Neuronal stem cell (in vitro differentiated cells): ENCODE results near the gene MAPK4.

Experiments
- DNase-seq: peaks from one replicate; pipeline ENCODE4 v3.0.0-alpha.2; 2013; ENCODE audit warnings: low spot score
- H2AFZ ChIP-seq: one replicate; pipeline ENCODE4 v1.6.1; 2013; ENCODE audit warnings: mild to moderate bottlenecking, low read length, inconsistent platforms
- H2AK5ac ChIP-seq: 2 replicates; pipeline ENCODE4 v1.6.1; 2013; ENCODE audit warnings: low read depth, mild to moderate bottlenecking, inconsistent platforms, low read length, moderate library complexity, mixed read lengths
- H2BK120ac ChIP-seq: 2 replicates; pipeline ENCODE4 v1.6.1; 2013; ENCODE audit warnings: low read depth, mild to moderate bottlenecking, inconsistent platforms, low read length, moderate library complexity, mixed read lengths
- H2BK12ac ChIP-seq: one replicate; pipeline ENCODE4 v1.6.1; 2013; ENCODE audit warnings: low read length, inconsistent platforms
- H2BK15ac ChIP-seq: 2 replicates; pipeline ENCODE4 v1.6.1; 2013; ENCODE audit warnings: mild to moderate bottlenecking, low read length, inconsistent platforms, mixed read lengths
- H2BK5ac ChIP-seq: one replicate; pipeline ENCODE4 v1.6.1; 2013; ENCODE audit warnings: inconsistent platforms, mild to moderate bottlenecking, low read length, moderate library complexity
- H3K14ac ChIP-seq: one replicate; pipeline ENCODE4 v1.6.1; 2013; ENCODE audit warnings: low read length, inconsistent platforms
- H3K18ac ChIP-seq: 2 replicates; pipeline ENCODE4 v1.6.1; 2013; ENCODE audit warnings: low read length, inconsistent platforms
- H3K23ac ChIP-seq: 2 replicates; pipeline ENCODE4 v1.6.1; 2013; ENCODE audit warnings: low read depth, mild to moderate bottlenecking, mixed read lengths, low read length, inconsistent platforms; ENCODE audit not compliant: poor library complexity
- H3K27ac ChIP-seq: replicated peaks from 3 replicates; pipeline ENCODE4 v1.5.1; 2013; ENCODE audit warnings: low read length, inconsistent platforms
- H3K27me3 ChIP-seq, 3 experiments: 2 replicates each; pipeline ENCODE4 v1.6.1; 2013; ENCODE audit warnings: low read length in 3 of 3, mild to moderate bottlenecking in 2 of 3, inconsistent platforms in 1 of 3, low read depth in 1 of 3, mixed read lengths in 1 of 3, moderate library complexity in 1 of 3; ENCODE audit not compliant: control insufficient read depth in 3 of 3, insufficient read depth in 3 of 3
- H3K36me3 ChIP-seq, 2 donors: replicated peaks in 1 of 2; 2 replicates each; pipeline ENCODE4 v1.6.1; 2013; ENCODE audit warnings: low read length in 2 of 2; ENCODE audit not compliant: control insufficient read depth in 2 of 2, insufficient read depth in 2 of 2
- H3K4ac ChIP-seq: 2 replicates; pipeline ENCODE4 v1.6.1; 2013; ENCODE audit warnings: inconsistent platforms, mild to moderate bottlenecking, low read length, moderate library complexity
- H3K4me1 ChIP-seq, 2 donors: 1 replicate in 1 of 2; 2 replicates in 1 of 2; pipeline ENCODE4 v1.6.1; 2013; ENCODE audit warnings: low read length in 2 of 2, low read depth in 1 of 2; ENCODE audit not compliant: control insufficient read depth in 2 of 2, insufficient read depth in 1 of 2
- H3K4me2 ChIP-seq: one replicate; pipeline ENCODE4 v1.6.1; 2013; ENCODE audit warnings: mild to moderate bottlenecking, low read length, inconsistent platforms; ENCODE audit not compliant: insufficient read depth, poor library complexity, severe bottlenecking
- H3K4me3 ChIP-seq, 2 donors: 2 replicates each; pipeline ENCODE4 v1.5.1; 2013; ENCODE audit warnings: low read length in 2 of 2, mild to moderate bottlenecking in 2 of 2, inconsistent platforms in 1 of 2, moderate library complexity in 1 of 2
- H3K79me1 ChIP-seq: one replicate; pipeline ENCODE4 v1.6.1; 2013; ENCODE audit warnings: low read depth, mild to moderate bottlenecking, inconsistent platforms, low read length, moderate library complexity
- H3K9ac ChIP-seq: one replicate; pipeline ENCODE4 v1.6.1; 2013; ENCODE audit warnings: mild to moderate bottlenecking, low read depth, low read length, inconsistent platforms; ENCODE audit not compliant: poor library complexity
- H3K9me3 ChIP-seq, 2 donors: replicated peaks in 1 of 2; 2 replicates each; pipeline versions ENCODE3 to v1.6.1; 2013; ENCODE audit warnings: low read length in 2 of 2, mild to moderate bottlenecking in 2 of 2, inconsistent platforms in 1 of 2, low read depth in 1 of 2, mixed read lengths in 1 of 2, moderate library complexity in 1 of 2; ENCODE audit not compliant: control insufficient read depth in 2 of 2, insufficient read depth in 1 of 2
- H4K8ac ChIP-seq: one replicate; pipeline ENCODE4 v1.6.1; 2013; ENCODE audit warnings: low read depth, mild to moderate bottlenecking, inconsistent platforms, low read length, moderate library complexity
- H4K91ac ChIP-seq: one replicate; pipeline ENCODE4 v1.6.1; 2013; ENCODE audit warnings: low read length, low read depth, mild to moderate bottlenecking, inconsistent platforms; ENCODE audit not compliant: poor library complexity
- WGBS, 2 donors: extraction: QIAGEN DNeasy Blood & Tissue Kit; methylation state at CpG; one replicate each; pipeline ENCODE4 v1.1.7; 2013; ENCODE audit warnings: missing lambda C conversion rate in 2 of 2, mixed read lengths in 1 of 2; ENCODE audit not compliant: insufficient read length in 2 of 2, insufficient replicate concordance in 1 of 2; ENCODE audit errors: extremely low coverage in 2 of 2; 5-methylcytosine and 5-hydroxymethylcytosine counted together

MAPK4 gene

GRCh38 chr18:50621366-50621765, 61.5 kb downstream of the MAPK4 start:
- no peak overlapping the region for H4K8ac ChIP-seq
- no peak overlapping the region for H2BK15ac ChIP-seq
- peaks cover 0 to 1% of the 10 kb centered on the region in 2 donors for H3K36me3 ChIP-seq
- H3K27me3 ChIP-seq, result no peaks in the 10 kb centered on the region
- H3K4me3 ChIP-seq, result no peak overlapping the region
- H2BK5ac ChIP-seq, result no peak overlapping the region
- H3K9me3 ChIP-seq, result peaks cover 0 to 2% of the 10 kb centered on the region in 2 donors
- H3K14ac ChIP-seq, result no peak overlapping the region
- H2AK5ac ChIP-seq, result no peak overlapping the region
- no peaks in the 10 kb centered on the region for H3K4me1 ChIP-seq
- no peak overlapping the region for H2BK12ac ChIP-seq
- H2AFZ ChIP-seq, result no peak overlapping the region
- no peak overlapping the region for H3K9ac ChIP-seq
- H3K23ac ChIP-seq, result no peak overlapping the region
- H3K27ac ChIP-seq, result no peak overlapping the region
- DNase-seq, result no peak
- H3K4me2 ChIP-seq, result no peak overlapping the region
- no peak overlapping the region for H4K91ac ChIP-seq
- no peaks in the 10 kb centered on the region for H3K79me1 ChIP-seq
- no CpG with 5 or more reads among the region's 2 CpGs for WGBS, 2 donors
- no peak overlapping the region for H3K18ac ChIP-seq
- H3K4ac ChIP-seq, result no peak overlapping the region
- no peak overlapping the region for H2BK120ac ChIP-seq

- Histone ChIP-seq H3K36me3 (peaks cover 0 to 2% of the 10 kb centered on the region in 2 donors), H2BK5ac (no peak overlapping the region)
- no peak for DNase-seq
Observed at GRCh38 chr18:50622320-50622719, 62.4 kb downstream of the MAPK4 start.

GRCh38 chr18:50622865-50623393, 63.0 kb downstream of the MAPK4 start:
- H2BK15ac ChIP-seq, result no peak overlapping the region
- no peaks in the 10 kb centered on the region for H3K27me3 ChIP-seq
- no peak overlapping the region for H3K4me3 ChIP-seq
- no peaks in the 10 kb centered on the region for H3K79me1 ChIP-seq
- H3K9ac ChIP-seq, result no peak overlapping the region
- peaks cover 0 to 2% of the 10 kb centered on the region in 2 donors for H3K36me3 ChIP-seq
- no peak overlapping the region for H3K4me2 ChIP-seq
- H2BK120ac ChIP-seq, result no peak overlapping the region
- H4K91ac ChIP-seq, result no peak overlapping the region
- H3K9me3 ChIP-seq, result peaks cover 2 to 5% of the 10 kb centered on the region in 2 donors
- peaks cover 0 to 1% of the 10 kb centered on the region in 2 donors for H3K4me1 ChIP-seq
- H3K23ac ChIP-seq, result no peak overlapping the region
- no peak overlapping the region for H3K4ac ChIP-seq
- H3K14ac ChIP-seq, result no peak overlapping the region
- no peak overlapping the region for H4K8ac ChIP-seq
- no peak overlapping the region for H2AFZ ChIP-seq
- no peak overlapping the region for H3K18ac ChIP-seq
- no peak for DNase-seq
- H2AK5ac ChIP-seq, result no peak overlapping the region
- WGBS, 2 donors, result no CpG with 5 or more reads among the region's 7 CpGs
- no peak overlapping the region for H3K27ac ChIP-seq
- H2BK5ac ChIP-seq, result no peak overlapping the region
- no peak overlapping the region for H2BK12ac ChIP-seq

More at GRCh38 chr18:50622320-50622719, 62.4 kb downstream of the MAPK4 start:
- Histone ChIP-seq H3K9ac (no peak overlapping the region), H3K4me1 (no peaks in the 10 kb centered on the region), H4K91ac (no peak overlapping the region), H2BK15ac (no peak overlapping the region), H3K27me3 (no peaks in the 10 kb centered on the region), H3K4me2 (no peak overlapping the region), H3K79me1 (no peaks in the 10 kb centered on the region), H3K14ac (no peak overlapping the region), H2BK120ac (no peak overlapping the region), H3K27ac (no peak overlapping the region), H4K8ac (no peak overlapping the region), H3K9me3 (peaks cover 2 to 5% of the 10 kb centered on the region in 2 donors), H3K4me3 (no peak overlapping the region), H2BK12ac (no peak overlapping the region), H3K4ac (no peak overlapping the region), H2AFZ (no peak overlapping the region), H3K18ac (no peak overlapping the region), H3K23ac (no peak overlapping the region), H2AK5ac (no peak overlapping the region)
- no CpG with 5 or more reads among the region's 3 CpGs for WGBS, 2 donors

GRCh38 chr18:50623694-50624352, 63.9 kb downstream of the MAPK4 start:
- H3K79me1 ChIP-seq, result no peaks in the 10 kb centered on the region
- no peak overlapping the region for H2BK15ac ChIP-seq
- H3K27ac ChIP-seq, result no peak overlapping the region
- H3K4ac ChIP-seq, result no peak overlapping the region
- no peak overlapping the region for H2BK5ac ChIP-seq
- no CpG with 5 or more reads among the region's 4 CpGs for WGBS, 2 donors
- H2AK5ac ChIP-seq, result no peak overlapping the region
- H2BK120ac ChIP-seq, result no peak overlapping the region
- H3K23ac ChIP-seq, result no peak overlapping the region
- H2AFZ ChIP-seq, result no peak overlapping the region
- H3K18ac ChIP-seq, result no peak overlapping the region
- no peak overlapping the region for H3K9ac ChIP-seq
- H3K27me3 ChIP-seq, result no peaks in the 10 kb centered on the region
- no peak overlapping the region for H3K4me2 ChIP-seq
- H3K9me3 ChIP-seq, result peaks cover 2 to 5% of the 10 kb centered on the region in 2 donors
- H4K91ac ChIP-seq, result no peak overlapping the region
- H2BK12ac ChIP-seq, result no peak overlapping the region
- peaks cover 0 to 2% of the 10 kb centered on the region in 2 donors for H3K36me3 ChIP-seq
- H3K4me3 ChIP-seq, result no peak overlapping the region
- H3K4me1 ChIP-seq, result peaks cover 0 to 1% of the 10 kb centered on the region in 2 donors
- no peak overlapping the region for H4K8ac ChIP-seq
- DNase-seq, result no peak
- no peak overlapping the region for H3K14ac ChIP-seq
